Osteoblast (primary cell): Measurements from ENCODE around the gene CASP9. TPM values are rescaled to one million over a fixed set of nuclear protein-coding genes. Genes with fewer than 3 reads are reported as not detected.

ENCODE experiments used
- DNase-seq: peaks from one replicate; pipeline ENCODE4 v3.0.0; 2011; ENCODE audit warnings: low spot score, mixed read lengths; ENCODE audit not compliant: insufficient read length; ENCODE audit errors: missing footprints
- H2AFZ ChIP-seq: 2 replicates; pipeline ENCODE4 v1.6.0; 2011; ENCODE audit warnings: mild to moderate bottlenecking, low read length
- H3K27ac ChIP-seq: 2 replicates; pipeline ENCODE4 v1.5.1; 2011; ENCODE audit warnings: mild to moderate bottlenecking, low read depth, low read length, moderate library complexity
- H3K27me3 ChIP-seq: 2 replicates; pipeline ENCODE4 v1.6.0; 2012; ENCODE audit warnings: mild to moderate bottlenecking, control low read depth, inconsistent platforms, low read length, moderate library complexity; ENCODE audit not compliant: insufficient read depth
- H3K36me3 ChIP-seq: 2 replicates; pipeline ENCODE4 v1.5.1; 2011; ENCODE audit warnings: mild to moderate bottlenecking, low read length, control low read depth, moderate library complexity; ENCODE audit not compliant: insufficient read depth
- H3K4me1 ChIP-seq: 2 replicates; pipeline ENCODE4 v1.5.1; 2011; ENCODE audit warnings: mild to moderate bottlenecking, low read length, control low read depth, moderate library complexity; ENCODE audit not compliant: insufficient read depth
- H3K4me2 ChIP-seq: 2 replicates; pipeline ENCODE4 v1.6.0; 2011; ENCODE audit warnings: mild to moderate bottlenecking, low read length; ENCODE audit not compliant: insufficient read depth
- H3K4me3 ChIP-seq: fragments of 200-600 bp; sonication (generic); 3 replicates; pipeline ENCODE4 v1.5.1; 2012; ENCODE audit warnings: mild to moderate bottlenecking, low read length, inconsistent platforms; ENCODE audit not compliant: insufficient read depth
- H3K79me2 ChIP-seq: 2 replicates; pipeline ENCODE4 v1.6.0; 2012; ENCODE audit warnings: mild to moderate bottlenecking, low read length, control low read depth, inconsistent platforms; ENCODE audit not compliant: insufficient read depth
- H3K9me3 ChIP-seq: 2 replicates; pipeline ENCODE4 v1.5.1; 2011; ENCODE audit warnings: low read depth, low read length, control low read depth
- H4K20me1 ChIP-seq: 2 replicates; pipeline ENCODE4 v1.6.0; 2012; ENCODE audit warnings: mild to moderate bottlenecking, low read length, control low read depth; ENCODE audit not compliant: insufficient read depth
- total RNA-seq: library from RNA; depleted of rRNA; stranded (reverse); fragments of >200 nt; gene quantifications from 2 replicates; pipeline ENCODE4 v1.2.3, GENCODE V29; 2012
- TF ChIP-seq, protein P1 (sequence below): IDR thresholded peaks from 2 replicates; pipeline ENCODE4 v1.5.1; 2011; ENCODE audit warnings: mild to moderate bottlenecking, low read depth, low read length, moderate library complexity; ENCODE audit errors: extremely low read depth

Gene CASP9
- 10.0 and 10.9 TPM in 2 replicates for total RNA-seq

DNA sequence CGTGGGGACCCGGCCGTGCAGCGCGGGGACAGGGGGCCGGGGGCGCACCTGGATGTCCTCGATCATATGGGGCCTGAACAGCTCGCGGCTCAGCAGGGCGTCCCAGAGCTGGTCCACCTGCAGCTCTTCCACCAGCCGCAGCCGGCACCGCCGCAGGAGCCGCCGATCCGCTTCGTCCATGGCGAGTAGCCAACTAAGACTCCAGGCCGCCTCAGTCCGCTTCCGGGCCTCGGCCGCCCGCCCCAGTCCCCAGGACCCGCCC is at the start of gene CASP9:
Gene CASP9 (minus strand): TSS at position 195 of the 262 bp plus-strand sequence. CDS start 15 bp downstream, at position 180.
- Histone ChIP-seq H3K9me3 (no peaks in the 10 kb centered on the region), H4K20me1 (no peaks in the 10 kb centered on the region), H3K36me3 (no peaks in the 10 kb centered on the region), H3K4me3 (peak within 1 kb of the TSS; percentile 95), H3K79me2 (peaks cover 30% of the 10 kb centered on the region), H3K4me1 (peaks cover 28% of the 10 kb centered on the region), H3K27ac (peak within 1 kb of the TSS; percentile 93), H3K27me3 (no peaks in the 10 kb centered on the region), H3K4me2 (peak within 1 kb of the TSS; percentile 98), H2AFZ (peak within 1 kb of the TSS; percentile 97)
- TF ChIP-seq, protein P1, sequence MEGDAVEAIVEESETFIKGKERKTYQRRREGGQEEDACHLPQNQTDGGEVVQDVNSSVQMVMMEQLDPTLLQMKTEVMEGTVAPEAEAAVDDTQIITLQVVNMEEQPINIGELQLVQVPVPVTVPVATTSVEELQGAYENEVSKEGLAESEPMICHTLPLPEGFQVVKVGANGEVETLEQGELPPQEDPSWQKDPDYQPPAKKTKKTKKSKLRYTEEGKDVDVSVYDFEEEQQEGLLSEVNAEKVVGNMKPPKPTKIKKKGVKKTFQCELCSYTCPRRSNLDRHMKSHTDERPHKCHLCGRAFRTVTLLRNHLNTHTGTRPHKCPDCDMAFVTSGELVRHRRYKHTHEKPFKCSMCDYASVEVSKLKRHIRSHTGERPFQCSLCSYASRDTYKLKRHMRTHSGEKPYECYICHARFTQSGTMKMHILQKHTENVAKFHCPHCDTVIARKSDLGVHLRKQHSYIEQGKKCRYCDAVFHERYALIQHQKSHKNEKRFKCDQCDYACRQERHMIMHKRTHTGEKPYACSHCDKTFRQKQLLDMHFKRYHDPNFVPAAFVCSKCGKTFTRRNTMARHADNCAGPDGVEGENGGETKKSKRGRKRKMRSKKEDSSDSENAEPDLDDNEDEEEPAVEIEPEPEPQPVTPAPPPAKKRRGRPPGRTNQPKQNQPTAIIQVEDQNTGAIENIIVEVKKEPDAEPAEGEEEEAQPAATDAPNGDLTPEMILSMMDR, result no peak
- DNase-seq, result peak; percentile 75

DNA sequence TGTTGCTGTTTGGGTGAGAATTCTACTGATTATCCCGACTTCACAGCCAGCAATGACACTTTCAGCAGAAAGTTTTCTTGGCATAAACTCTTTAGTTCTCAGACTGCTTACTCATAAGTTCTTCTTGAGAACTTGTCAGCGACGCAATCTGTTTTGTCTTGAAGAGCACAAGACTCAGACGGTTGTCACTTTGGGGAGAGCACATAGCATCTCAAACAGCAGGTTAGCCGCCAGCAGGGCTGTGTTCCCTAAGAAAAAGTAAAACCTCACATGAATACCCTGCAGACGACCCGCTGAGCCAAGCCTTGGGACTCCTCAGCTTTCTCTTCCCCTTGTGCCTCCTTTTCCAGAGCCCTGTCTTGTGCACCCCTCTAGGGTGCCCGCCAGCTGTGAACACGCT is 49.5 kb upstream of the CASP9 start:
- Histone ChIP-seq H4K20me1 (no peaks in the 10 kb centered on the region), H2AFZ (no peak overlapping the region), H3K4me3 (no peak overlapping the region), H3K4me2 (no peak overlapping the region), H3K27me3 (no peaks in the 10 kb centered on the region), H3K27ac (no peak overlapping the region), H3K4me1 (peaks cover 7% of the 10 kb centered on the region), H3K79me2 (no peaks in the 10 kb centered on the region), H3K36me3 (peaks cover 18% of the 10 kb centered on the region), H3K9me3 (no peaks in the 10 kb centered on the region)
- TF ChIP-seq, protein P1, result no peak
- no peak for DNase-seq

DNA sequence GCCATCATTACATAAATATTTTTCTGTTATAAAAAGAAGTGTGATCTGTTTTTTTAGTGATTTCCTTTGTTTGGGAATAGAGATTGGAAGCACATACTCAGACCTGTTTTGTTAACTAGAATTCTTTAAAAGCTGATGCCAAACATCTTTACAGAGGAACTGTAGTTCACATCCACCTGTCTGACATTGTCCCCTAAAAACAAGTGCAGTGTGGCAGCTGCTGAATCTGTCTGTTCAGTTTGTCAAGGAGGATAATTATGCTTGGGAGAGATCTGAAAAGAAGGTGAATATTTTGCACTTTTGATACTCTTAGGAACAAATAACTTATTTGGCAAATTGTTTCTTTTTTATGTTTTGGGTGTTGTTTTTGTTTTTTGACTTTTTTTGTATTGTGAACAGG is 47.3 kb upstream of the CASP9 start:
- Histone ChIP-seq H3K27me3 (no peaks in the 10 kb centered on the region), H3K4me2 (no peak overlapping the region), H3K27ac (peak overlapping the region; percentile 42), H4K20me1 (no peaks in the 10 kb centered on the region), H3K4me1 (peaks cover 7% of the 10 kb centered on the region), H3K9me3 (no peaks in the 10 kb centered on the region), H2AFZ (no peak overlapping the region), H3K79me2 (no peaks in the 10 kb centered on the region), H3K36me3 (peaks cover 39% of the 10 kb centered on the region), H3K4me3 (no peak overlapping the region)
- DNase-seq, result no peak
- TF ChIP-seq, protein P1, result no peak

DNA sequence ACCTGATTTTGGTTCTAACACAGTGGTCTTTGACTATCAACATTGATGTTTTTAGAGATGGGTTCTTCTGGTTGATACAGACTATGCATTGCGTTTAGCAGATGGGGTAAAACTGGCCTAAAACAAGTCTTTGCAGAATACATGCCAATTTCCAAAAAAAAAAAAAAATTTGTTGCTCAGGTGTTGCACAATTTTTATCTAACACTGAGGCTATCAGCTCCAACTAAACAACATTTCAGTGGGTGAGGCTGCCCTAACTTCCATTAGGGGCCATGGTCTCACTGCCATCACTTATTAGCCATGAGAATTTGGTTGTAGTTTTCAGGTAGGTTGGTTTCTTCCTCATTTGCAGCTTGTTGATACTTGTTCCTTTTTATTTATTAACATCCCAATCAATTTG is 46.8 kb upstream of the CASP9 start:
- TF ChIP-seq, protein P1, result no peak
- no peak overlapping the region for H3K27ac ChIP-seq
- H3K79me2 ChIP-seq, result no peaks in the 10 kb centered on the region
- no peaks in the 10 kb centered on the region for H4K20me1 ChIP-seq
- no peak overlapping the region for H3K4me2 ChIP-seq
- H3K9me3 ChIP-seq, result no peaks in the 10 kb centered on the region
- peaks cover 7% of the 10 kb centered on the region for H3K4me1 ChIP-seq
- DNase-seq, result no peak
- no peak overlapping the region for H2AFZ ChIP-seq
- H3K27me3 ChIP-seq, result no peaks in the 10 kb centered on the region
- peaks cover 43% of the 10 kb centered on the region for H3K36me3 ChIP-seq
- H3K4me3 ChIP-seq, result no peak overlapping the region
